Kidney capillary endothelial cell (primary cell): ENCODE results near the gene BTD.
A peak's percentile ranks its signal among the peaks of the same experiment; 100 is the strongest.
"Not testable (repeated sequence)": the region's sequence is repeated elsewhere in the genome, so short reads cannot be mapped to it uniquely, and the experiment has no call there.

ENCODE experiments used
- DNase-seq: peaks from one replicate; pipeline ENCODE4 v3.0.0-alpha.2; 2018; ENCODE audit warnings: low spot score

Gene BTD

GRCh38 chr3:15604584-15604983, 3.0 kb downstream of the BTD start:
- DNase-seq: not testable (repeated sequence)

GRCh38 chr3:15606434-15606891, 4.9 kb downstream of the BTD start:
- DNase-seq: no peak

- DNase-seq: no peak
Measured at GRCh38 chr3:15610082-15610759, 8.7 kb downstream of the BTD start.

GRCh38 chr3:15611018-15611417, 9.5 kb downstream of the BTD start:
- DNase-seq: no peak

GRCh38 chr3:15612001-15612400, 10.5 kb downstream of the BTD start:
- DNase-seq: no peak

GRCh38 chr3:15614958-15615357, 13.4 kb downstream of the BTD start:
- no peak for DNase-seq

- no peak for DNase-seq
Measured at GRCh38 chr3:15616053-15616452, 14.5 kb downstream of the BTD start.

- not testable (repeated sequence) for DNase-seq
Measured at GRCh38 chr3:15619659-15620464, 18.3 kb downstream of the BTD start.

GRCh38 chr3:15623535-15624440, 22.2 kb downstream of the BTD start:
- no peak for DNase-seq

GRCh38 chr3:15628967-15629366, 27.4 kb downstream of the BTD start:
- DNase-seq: no peak

- DNase-seq: peak; percentile 88
Measured at GRCh38 chr3:15629860-15630597, 28.5 kb downstream of the BTD start.

- peak; percentile 88 for DNase-seq
Measured at GRCh38 chr3:15630646-15631350, 29.3 kb downstream of the BTD start.

- DNase-seq: no peak
Measured at GRCh38 chr3:15631426-15632211, 30.1 kb downstream of the BTD start.

- DNase-seq: no peak
Measured at GRCh38 chr3:15632212-15632580, 30.7 kb downstream of the BTD start.

- no peak for DNase-seq
Measured at GRCh38 chr3:15633159-15633558, 31.6 kb downstream of the BTD start.

GRCh38 chr3:15633766-15634598, 32.4 kb downstream of the BTD start:
- no peak for DNase-seq

GRCh38 chr3:15634671-15635070, 33.1 kb downstream of the BTD start:
- no peak for DNase-seq

GRCh38 chr3:15635121-15635661, 33.6 kb downstream of the BTD start:
- DNase-seq: no peak
